GM18867 (cell line): ENCODE data around the gene PLCB1.

Experiments
- ATAC-seq: cut with Tn5 transposase; IDR thresholded peaks from one replicate; pipeline ENCODE4 v1.9.1; 2021; ENCODE audit warnings: mild to moderate bottlenecking, moderate library complexity; ENCODE audit not compliant: unreplicated experiment

The PLCB1 gene

DNA sequence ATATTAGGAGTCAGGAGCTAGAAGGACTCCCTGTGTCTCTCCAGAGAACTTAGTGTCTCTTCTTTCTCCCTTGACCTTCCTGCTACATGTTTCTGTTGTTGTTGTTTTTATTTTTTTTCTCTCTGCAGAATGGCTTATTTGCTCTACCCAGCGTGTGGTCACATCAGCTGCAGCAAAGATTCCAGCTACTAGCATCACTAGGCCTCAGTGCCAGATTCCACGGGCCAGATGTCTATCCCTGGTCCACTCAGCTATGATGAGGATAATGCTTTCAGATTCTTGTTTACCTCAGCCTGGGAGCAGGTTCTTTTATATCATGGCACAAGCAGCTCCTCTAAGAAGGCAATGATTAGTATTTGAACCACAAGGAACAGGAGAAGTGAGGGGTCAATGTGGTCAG, 110.0 kb downstream of the PLCB1 start:
- no peak for ATAC-seq

DNA sequence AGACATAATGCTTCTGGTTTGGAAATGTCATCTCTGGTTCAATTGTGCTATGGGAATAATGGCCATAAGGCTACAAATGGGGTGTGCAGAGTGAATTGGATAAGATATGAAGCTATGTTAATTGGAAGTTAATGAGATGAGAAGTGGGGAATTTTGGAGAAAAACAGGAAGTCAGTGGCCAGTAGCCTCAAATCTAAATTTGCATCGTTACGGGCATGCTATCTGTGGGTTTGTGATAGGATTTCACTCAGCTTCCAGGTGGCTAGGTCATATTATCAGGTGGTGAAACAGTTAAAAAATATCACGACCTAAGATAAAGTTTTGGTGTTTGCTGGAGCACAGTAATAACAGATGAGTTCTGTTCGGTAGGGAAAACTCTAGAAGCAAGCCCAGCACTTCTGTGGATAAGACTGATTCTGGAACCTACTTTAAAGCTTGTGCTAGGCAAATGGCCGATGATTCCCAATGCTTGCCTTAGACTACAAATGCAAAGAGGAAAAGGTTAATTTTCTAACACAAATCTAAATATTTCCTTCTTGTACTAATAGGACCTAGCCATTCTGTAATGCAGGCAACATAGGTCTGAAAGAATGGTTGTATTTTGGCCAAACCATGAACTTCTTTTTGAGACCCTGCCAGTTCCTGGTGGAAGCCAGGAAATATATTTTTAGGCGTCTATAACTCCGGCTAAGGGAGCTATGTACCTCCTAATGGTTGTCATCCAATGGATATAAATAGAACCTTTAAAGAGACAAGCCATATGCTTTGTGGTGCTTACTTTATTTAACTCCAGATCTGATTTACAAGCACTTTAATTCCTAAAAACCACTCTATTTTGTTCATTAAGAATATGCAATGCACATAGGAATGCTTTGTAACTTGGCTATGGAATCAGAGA, 111.0 kb downstream of the PLCB1 start:
- no peak for ATAC-seq

DNA sequence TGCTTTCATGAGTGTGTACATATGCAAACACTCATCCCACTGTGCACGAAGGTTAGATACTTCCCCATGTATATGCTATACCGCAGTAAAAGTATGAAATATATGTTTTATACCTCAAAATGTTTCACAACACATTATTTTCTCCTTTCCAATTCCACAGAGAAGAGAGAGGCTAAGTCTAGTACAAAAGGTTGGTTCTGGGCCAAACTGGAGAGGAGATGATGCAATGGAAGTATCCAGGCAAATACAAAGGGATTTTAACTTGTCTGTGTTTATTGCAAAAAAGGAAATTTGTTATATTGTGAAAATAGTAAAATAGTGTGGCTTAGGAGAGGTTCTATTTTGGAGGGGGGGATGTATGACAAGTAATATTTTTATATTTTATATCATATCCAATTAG, 112.6 kb downstream of the PLCB1 start:
- ATAC-seq, result no peak

DNA sequence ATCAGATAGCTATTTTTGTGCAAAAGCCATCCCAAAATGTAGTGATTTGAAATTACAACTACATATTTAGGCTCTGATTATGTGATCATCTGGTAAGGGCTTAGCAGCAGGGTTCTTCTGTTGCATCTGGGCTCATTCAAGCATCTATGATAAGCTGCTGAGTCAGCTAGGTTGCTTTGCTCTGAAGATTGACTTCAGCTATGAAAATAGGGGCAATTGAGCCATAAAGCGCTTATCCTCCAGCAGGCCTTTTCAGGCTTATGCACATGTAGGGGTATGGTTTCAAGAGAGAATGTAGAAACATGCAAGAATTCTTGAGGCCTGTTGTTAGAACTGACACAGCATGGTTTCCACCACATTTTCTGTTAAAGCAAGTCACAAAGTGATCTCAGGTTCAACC, 114.1 kb downstream of the PLCB1 start:
- no peak for ATAC-seq

DNA sequence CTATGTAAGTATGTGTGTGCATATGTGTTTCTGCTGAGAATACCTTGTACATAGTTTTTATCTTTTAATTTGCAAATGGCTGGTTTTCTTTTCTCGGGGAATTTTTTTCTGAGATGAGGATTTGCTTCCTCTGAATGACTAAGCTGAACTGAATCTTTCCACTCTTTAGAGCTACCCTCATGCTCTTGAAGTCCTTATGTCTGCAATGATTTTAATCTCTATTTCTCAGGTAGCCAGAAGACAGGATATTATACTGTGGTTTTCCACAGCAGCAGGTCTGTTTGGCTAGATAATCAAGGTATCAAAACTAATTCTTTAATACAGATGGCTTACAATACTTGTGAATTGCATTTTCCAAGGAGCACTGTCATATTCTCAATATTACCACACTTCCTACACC, 114.7 kb downstream of the PLCB1 start:
- no peak for ATAC-seq

DNA sequence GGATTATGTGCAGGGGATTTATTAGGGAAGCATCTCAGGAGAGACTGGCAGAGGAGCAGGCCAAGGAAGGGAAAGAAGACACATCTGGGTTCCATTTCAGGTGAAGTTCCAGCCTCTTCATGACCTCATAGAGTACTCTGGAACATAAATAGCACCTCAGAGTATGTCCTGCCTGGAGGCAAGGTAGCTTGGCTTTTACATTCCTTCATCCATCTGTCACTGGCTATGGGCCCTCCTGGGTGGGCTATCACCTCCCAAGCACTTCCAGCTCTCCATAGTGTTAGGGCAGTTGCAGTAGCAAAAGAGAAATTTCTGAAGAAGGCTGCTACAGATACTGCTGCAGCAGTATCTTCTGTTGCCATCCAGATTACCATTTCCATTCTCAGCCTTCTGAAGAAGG, 116.0 kb downstream of the PLCB1 start:
- ATAC-seq, result no peak

DNA sequence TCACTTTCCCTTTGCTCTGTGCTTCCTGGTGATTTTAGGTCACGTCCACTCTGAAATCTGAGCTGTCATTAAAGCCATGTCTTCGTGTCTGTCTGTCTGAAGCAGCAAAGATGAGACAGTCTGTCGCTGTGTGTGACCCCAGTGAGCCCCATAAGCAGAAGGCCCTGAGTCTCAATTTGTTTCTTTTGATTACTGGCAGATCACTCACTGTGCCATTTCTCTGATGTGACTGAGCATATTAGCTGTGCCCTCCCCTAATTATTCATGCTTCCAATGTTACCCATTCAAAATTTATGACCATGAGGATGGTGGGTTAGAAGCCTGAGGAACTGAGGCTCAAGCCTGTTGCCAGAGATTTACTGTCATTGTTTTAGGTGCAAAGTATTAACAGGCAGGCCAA, 117.6 kb downstream of the PLCB1 start:
- ATAC-seq, result no peak

DNA sequence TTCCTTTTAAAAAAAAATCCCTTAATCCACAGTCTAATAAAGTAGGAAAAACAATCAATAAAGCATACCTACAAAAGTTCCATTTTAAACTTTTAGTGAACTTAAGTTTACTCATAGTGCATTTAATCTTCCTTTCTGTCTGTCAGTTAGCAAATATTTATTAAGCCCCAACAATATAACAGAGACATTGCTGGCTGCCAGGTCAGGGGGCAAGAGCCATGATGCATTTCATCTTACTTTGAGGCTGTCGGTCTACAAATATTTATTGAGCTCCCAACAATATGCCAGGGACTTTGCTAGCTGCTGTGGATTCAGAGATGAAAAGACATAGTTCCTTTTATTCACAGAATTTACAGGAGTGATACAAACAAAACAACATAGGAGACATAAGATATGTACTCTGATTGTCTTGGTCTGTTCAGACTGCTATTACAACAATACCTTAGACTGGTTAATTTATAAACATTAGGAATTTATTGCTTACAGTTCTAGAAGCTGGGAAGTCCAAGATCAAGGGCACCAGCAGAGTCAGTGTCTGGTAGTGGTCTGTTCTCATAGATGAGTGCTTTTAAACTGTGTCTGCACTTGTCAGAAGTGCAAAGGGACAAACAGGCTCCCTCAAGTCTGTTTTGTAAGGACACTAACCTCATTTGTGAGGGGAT, 118.6 kb downstream of the PLCB1 start:
- no peak for ATAC-seq

DNA sequence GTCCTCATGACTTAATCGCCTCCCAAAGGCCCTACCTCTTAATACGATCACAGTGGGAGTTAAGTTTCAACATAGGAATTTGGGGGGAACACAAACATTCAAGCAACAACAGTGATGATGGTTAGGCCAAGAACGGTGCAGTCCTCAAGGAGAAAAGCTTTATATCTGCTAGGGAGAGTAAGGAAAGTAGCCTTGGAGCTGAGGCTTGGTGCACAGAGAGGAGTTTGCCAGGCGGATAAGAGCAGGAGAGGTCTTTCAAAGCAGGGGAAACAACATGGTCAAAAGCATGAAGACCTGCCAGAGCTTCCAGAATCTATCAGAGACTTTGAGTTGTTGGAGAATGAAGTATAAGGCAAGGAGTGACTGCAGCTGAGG, 119.1 kb downstream of the PLCB1 start:
- no peak for ATAC-seq

DNA sequence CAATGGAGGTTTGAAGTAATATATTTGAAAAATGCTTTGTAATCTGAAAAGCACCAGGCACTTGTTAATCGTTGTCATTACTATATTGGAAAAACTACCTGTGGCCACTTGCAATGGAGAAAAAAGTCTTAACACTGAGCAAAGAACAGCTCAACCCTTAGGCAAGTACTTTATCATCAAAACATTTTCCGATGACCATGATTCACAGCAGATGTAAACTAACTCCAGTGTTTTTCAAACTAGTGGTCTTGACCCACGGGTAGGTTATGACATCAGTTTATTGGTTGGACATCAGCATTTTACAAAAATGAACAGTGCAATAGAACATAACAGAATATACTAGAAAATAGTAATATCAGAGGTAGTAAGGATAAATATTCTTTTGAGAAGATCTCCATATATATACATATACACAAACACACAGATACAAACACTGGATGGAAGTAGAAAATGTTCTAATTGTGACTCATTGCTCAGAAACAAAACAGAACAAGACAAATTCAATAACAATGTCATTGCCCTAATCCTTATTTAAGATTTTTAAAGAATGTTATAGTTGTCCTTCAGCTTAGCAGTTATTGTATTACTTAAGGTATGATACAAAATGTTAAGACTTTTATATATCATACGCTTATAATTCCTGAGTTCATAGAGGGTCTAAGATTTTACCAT, 123.0 kb downstream of the PLCB1 start:
- no peak for ATAC-seq

DNA sequence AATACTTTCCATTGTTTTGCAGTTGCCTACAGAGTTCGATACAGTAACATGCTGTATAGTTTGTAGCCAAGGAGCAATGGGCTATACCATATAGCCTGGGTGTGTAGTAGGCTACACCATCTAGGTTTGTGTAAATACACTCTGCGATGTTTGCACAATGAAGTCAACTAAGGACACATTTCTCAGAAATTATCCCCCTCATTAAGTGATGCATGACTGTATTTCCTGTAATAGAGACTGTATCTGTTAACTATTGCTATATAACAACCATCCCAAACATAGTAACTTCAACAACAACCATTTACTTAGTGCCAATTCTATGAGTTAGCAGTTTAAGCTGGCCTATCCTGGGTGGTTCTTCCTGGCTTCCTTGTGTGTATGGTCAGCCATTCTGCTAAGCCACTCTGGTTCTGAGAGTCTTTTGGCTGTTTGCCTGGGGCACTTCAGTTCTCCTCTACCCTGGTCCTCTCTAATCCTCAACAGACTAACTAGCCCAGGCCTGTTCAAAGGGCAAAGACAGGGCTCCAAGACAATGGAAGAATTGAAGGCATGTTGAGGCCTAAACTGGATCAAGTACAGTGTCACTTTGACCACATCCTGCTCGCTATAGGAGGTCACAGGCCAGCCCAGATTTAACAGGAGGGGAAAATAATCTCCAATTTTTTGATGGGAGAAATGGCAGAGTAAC, 124.0 kb downstream of the PLCB1 start:
- no peak for ATAC-seq

DNA sequence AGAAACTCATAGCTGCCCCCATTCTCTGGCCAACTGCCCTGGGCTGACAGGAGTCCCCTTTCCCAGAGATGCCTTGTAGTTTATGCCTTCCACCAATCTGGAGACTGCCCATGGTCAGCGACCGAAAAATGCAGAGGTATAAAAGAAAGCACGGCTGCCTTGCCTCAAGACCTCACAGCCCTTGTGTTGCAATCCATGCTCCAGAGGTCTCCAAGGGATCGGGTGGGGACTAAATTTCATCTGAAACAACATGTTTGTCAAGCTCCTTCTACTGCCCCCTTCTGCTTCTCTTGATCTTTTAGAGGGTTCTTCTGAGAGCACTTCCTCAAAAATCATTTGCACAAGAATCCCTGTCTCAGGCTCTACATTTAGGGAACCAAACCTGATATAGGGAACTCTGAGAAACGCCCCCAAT, 128.8 kb downstream of the PLCB1 start:
- no peak for ATAC-seq

DNA sequence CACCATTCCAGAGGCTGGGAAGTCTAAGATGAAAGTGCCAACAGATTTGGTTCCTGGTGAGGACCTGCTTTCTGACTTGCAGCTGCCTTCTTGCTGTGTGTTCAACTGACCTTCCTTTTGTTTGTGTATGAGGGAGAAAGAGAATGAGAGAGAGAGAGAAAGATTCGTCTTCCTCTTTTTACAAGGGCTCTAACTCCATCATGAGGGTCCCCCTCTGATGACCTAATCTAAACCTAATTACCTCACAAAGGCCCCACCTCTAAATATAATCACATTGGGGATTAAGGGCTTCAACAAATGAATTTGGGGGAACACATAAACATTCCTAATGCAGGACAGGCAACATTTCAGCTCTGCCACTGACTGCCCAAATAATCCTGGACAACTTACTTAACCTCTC, 130.7 kb downstream of the PLCB1 start:
- no peak for ATAC-seq

DNA sequence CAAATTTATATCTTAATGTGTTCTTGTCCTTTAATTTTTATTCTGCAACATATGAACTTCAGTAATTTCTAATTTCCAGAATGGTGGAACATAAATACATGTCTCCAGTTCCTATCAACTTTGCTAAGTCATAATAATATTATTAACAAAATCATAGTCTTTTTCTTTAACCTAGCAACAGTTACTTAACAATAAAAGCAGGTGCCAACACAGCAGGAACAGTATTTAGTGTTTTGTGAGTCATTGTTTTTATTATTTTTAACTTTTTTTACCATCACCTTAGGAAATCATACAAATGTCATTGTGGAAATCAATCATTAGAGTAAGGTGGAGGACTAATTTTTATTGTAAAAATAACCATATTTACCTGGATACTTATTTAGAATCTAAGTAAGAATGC, 133.5 kb downstream of the PLCB1 start:
- ATAC-seq, result no peak

DNA sequence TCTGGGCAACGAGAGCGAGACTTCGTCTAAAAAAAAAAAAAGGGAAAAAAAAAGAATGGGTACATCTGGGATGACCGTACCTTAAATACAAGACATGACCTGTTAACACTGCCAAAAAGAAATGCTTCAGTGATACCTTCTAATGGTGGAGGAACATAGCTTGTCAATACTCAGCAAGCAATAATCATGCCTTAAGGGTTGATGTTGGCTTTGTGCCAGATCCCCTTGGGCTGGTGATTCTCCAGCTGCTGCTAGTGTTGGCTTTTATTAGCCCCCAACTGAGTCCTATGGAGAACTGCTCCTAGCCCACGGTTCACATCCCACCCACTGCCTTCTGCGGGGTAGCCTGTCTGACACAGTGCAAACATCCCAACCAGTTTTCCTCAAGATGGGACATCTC, 134.9 kb downstream of the PLCB1 start:
- ATAC-seq, result no peak

DNA sequence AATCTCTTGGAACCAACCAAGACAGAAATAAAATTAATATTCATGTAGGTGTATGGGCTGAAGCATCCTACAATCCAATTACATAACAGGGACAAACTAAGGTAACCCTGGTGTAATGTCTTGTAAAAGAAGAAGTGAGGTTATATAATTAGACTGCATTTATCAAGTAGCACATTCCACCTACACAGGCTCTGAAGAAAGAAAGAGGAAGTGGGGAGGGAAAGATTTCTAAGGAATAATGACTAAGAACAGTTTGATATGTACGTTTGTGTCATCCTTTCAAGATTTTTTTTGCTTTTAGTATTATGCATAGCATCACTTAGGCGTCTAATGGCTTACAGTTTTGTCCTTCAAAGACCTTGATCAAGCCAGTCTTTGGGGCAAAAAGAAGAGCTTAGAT, 139.7 kb downstream of the PLCB1 start:
- no peak for ATAC-seq

DNA sequence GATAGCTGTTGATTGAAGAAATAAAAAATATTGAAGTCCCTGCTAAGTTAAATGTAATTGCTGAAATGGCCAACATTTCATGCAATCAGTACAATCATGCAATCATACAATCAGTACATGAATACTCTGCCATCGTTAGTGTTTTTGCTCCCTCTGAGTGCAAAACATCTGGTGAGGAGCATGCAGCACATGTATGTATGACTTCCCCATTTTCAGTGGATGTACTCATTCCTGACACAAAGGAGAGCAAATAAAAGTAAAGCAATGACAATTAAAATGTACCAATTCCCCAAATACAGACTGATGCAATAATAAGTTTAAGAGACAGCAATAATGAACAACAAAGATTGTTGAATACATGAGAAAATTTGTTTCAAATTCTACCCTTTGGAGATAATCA, 140.7 kb downstream of the PLCB1 start:
- no peak for ATAC-seq

DNA sequence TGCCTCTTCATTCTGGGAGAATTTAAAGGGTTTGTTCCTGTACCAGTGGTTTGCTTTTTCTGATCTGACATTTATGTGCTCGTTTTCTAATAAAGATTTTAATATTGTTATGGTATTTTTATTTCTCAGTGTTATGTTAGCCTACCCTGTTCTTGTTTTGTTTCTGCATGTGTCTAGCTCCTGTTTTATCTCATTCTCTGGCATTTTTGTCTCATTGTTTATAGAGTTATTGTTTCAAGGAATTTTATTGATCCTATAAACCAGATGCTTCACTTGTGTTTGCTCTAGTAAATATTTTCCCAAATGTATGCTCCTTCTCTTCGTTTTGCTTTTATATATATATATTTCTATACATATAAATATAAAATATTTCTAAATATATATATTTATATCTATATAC, 152.8 kb downstream of the PLCB1 start:
- ATAC-seq, result no peak

DNA sequence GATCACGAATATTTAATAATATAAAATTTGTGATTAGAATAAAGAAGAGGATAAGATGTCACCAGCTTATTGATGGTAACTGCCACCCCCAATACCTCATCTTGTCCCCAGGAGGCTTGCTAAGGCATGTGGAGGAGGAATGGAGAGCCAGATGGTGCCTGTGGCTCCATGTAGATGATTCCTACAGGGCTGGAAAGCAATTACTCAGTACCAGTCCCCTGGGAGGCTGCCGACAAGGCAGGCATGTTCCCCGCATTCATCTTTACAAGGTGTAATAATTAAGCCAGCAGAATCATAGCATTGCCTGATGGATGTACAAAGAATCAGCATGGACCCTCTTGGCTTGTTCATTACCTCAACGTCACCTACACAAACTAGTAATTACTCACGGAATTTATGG, 155.3 kb downstream of the PLCB1 start:
- ATAC-seq, result no peak

DNA sequence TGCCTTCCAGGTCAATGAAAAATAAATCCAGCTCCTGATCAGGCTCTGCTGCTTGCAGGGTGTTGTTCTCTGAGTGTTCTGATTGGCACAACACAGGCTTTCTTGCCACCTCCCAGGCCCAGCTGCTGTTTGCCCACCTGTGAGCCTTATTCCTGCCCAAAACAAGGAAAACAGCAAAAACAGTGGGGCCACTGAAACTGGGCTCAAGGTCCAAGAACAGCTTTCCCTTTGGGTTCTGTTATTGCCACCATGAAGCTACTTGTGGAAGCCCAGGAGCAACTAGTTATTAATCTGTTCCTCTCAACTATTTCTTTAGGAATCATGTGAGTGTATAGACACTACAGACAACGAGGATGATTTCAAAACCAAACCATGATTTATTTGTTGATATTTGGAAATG, 159.1 kb downstream of the PLCB1 start:
- ATAC-seq, result no peak

DNA sequence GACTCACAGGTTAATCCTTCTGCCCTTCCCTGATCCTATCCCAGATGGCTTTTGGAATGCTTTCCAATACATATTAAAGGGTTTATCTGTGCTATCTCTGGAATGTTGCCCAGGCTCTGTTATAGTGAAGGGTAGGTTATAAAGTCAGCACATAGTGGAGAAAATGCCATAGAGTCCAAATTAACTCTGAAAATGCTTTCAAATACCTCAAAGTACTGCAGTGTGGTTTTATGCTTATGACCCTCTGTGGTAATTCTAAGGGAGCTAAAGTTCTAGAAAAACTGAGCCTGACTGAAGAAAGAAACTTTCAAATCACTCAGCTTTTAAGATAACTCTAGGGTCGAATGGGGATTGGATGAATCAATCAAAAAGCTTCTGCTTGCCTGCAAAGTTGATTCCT, 159.8 kb downstream of the PLCB1 start:
- no peak for ATAC-seq
